GM23248 (cell line): ENCODE data around the gene MON1A. TPM values are rescaled to one million over a fixed set of nuclear protein-coding genes. Genes with fewer than 3 reads are reported as not detected.
A peak's percentile ranks its signal among the peaks of the same experiment; 100 is the strongest.

Experiments used
- DNase-seq: peaks from one replicate; pipeline ENCODE4 v3.0.0-alpha.2; 2015
- H2AFZ ChIP-seq: fragments of 200-600 bp; sonication (generic); 2 replicates; pipeline ENCODE4 v1.6.1; 2016; ENCODE audit warnings: antibody characterized with exemption
- H3F3A ChIP-seq: fragments of 200-600 bp; sonication (generic); 2 replicates; pipeline ENCODE4 v1.6.1; 2016; ENCODE audit warnings: mild to moderate bottlenecking, antibody characterized with exemption, mixed run types; ENCODE audit not compliant: insufficient read depth
- H3K27ac ChIP-seq: fragments of 200-600 bp; sonication (generic); 2 replicates; pipeline ENCODE4 v1.5.1; 2016; ENCODE audit warnings: mild to moderate bottlenecking
- H3K27me3 ChIP-seq: fragments of 200-600 bp; sonication (generic); replicated peaks from 2 replicates; pipeline ENCODE4 v1.6.1; 2016; ENCODE audit warnings: mild to moderate bottlenecking; ENCODE audit not compliant: insufficient read depth
- H3K36me3 ChIP-seq: fragments of 200-600 bp; sonication (generic); 2 replicates; pipeline ENCODE4 v1.6.1; 2016; ENCODE audit warnings: low read depth, mild to moderate bottlenecking
- H3K4me1 ChIP-seq: fragments of 200-600 bp; sonication (generic); 2 replicates; pipeline ENCODE4 v1.6.1; 2016; ENCODE audit warnings: mild to moderate bottlenecking; ENCODE audit not compliant: insufficient read depth
- H3K4me2 ChIP-seq: fragments of 200-600 bp; sonication (generic); one replicate; pipeline ENCODE4 v1.6.1; 2016; ENCODE audit warnings: mild to moderate bottlenecking; ENCODE audit not compliant: unreplicated experiment
- H3K4me3 ChIP-seq: fragments of 200-600 bp; sonication (generic); 2 replicates; pipeline ENCODE4 v1.5.1; 2016; ENCODE audit warnings: mild to moderate bottlenecking
- H3K79me2 ChIP-seq: fragments of 200-600 bp; sonication (generic); 2 replicates; pipeline ENCODE4 v1.6.1; 2016; ENCODE audit warnings: mild to moderate bottlenecking; ENCODE audit not compliant: insufficient read depth
- H3K9ac ChIP-seq: fragments of 200-600 bp; sonication (generic); 2 replicates; pipeline ENCODE4 v1.6.1; 2016; ENCODE audit warnings: mild to moderate bottlenecking
- H3K9me2 ChIP-seq: fragments of 200-600 bp; sonication (generic); 2 replicates; pipeline ENCODE4 v1.6.1; 2016; ENCODE audit warnings: mixed run types, mild to moderate bottlenecking, moderate library complexity; ENCODE audit not compliant: insufficient read depth
- H3K9me3 ChIP-seq: fragments of 200-600 bp; sonication (generic); one replicate; pipeline ENCODE4 v1.6.1; 2017; ENCODE audit warnings: low read depth
- H4K20me1 ChIP-seq: fragments of 200-600 bp; sonication (generic); 2 replicates; pipeline ENCODE4 v1.6.0; 2016; ENCODE audit not compliant: insufficient read depth
- EZH2 ChIP-seq: fragments of 200-600 bp; sonication (generic); IDR thresholded peaks from 2 replicates; pipeline ENCODE4 v1.6.1; 2018; ENCODE audit warnings: antibody characterized with exemption, mild to moderate bottlenecking; ENCODE audit not compliant: insufficient read depth, poor library complexity, severe bottlenecking
- EZH2phosphoT487 ChIP-seq: fragments of 200-600 bp; sonication (generic); IDR thresholded peaks from 2 replicates; pipeline ENCODE4 v1.6.1; 2018; ENCODE audit warnings: antibody characterized with exemption, moderate library complexity, mild to moderate bottlenecking, low read depth; ENCODE audit not compliant: insufficient read depth
- WGBS, 2 experiments: methylation state at CpG; one replicate each; pipeline ENCODE4 v1.1.6; 2015 to 2017; ENCODE audit warnings: low lambda C conversion rate in 2 of 2, low coverage in 1 of 2; ENCODE audit errors: missing lambda C conversion rate in 2 of 2; 5-methylcytosine and 5-hydroxymethylcytosine counted together
- in situ Hi-C: fragments of 300-500 bp; cut with MboI; formaldehyde crosslinking; loops from 2 replicates; pipeline ENCODE4 v1.15.0; 2020
- polyA plus RNA-seq: library from polyadenylated mRNA; unstranded; fragments of >200 nt; fragmentation: Nextera tagmentation; extraction: Ambion mirVana; gene quantifications from 2 replicates; pipeline ENCODE4 v1.2.1, GENCODE V29; 2016
- total RNA-seq: library from RNA; depleted of rRNA; stranded (reverse); fragments of >200 nt; shearing (Covaris generic); gene quantifications from 2 replicates; pipeline ENCODE4 v1.2.3, GENCODE V29; 2014

The MON1A gene
- total and polyA plus RNA-seq, 2 experiments from 2014 or later, result 13.6 to 15.0 TPM

DNA sequence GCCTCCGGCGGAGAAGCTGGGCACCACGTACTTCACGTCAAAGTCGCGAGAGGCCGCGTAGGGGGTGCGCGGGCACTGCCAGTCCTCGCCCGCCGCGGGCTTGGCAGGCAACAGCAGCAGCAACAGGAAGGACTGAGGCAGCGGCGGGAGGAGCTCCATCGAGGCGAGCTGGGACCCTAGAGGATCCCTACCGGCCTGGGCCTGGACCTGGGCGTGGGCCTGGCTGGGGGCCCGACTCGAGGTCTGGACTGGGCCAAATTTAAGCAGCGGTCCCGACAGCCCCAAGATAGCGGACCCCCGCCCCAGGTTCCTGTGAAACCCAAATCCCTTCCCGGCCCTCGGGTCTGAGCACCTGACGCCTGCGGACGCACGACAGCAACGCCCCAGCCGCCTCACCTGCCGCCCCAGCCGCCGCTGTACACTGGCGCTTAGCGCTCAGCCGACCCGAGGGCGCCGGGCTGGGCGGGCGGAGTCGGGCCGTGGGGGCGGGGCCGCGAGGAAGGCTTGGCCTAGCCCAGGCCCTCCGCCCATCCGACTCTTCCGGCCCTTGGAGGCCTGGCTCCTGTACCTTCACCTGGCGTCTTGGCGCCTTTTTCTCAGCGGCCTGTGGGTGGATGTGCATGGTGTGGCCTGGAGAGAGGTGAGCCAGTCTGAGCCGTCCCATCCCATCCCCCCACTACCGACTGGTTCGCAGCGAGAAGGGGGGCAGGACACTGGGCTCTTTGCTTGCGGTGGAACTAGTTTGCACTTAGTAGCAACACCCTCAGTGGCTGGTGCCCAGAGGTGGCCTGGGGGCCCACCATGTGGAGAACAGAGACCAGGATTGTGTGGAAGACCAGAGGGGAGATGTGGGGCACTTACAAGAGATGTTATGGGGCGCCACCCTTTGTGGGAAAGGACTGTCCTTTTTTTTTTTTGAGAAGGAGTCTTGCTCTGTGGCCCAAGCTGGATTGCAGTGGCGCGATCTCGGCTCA, 25.9 kb downstream of the MON1A start, which contains the start of gene MST1R:
TSS of gene MST1R (minus strand) at position 423 of the 974 bp plus-strand sequence. CDS start at position 159, 264 bp downstream.
- peak; percentile 74 for DNase-seq
- Histone ChIP-seq H3K4me2 (peak within 1 kb of the TSS; percentile 59), H3K4me1 (peaks cover 20% of the 10 kb centered on the region), H3K27ac (no peak within 1 kb of the TSS), H3K36me3 (no peaks in the 10 kb centered on the region), H3K9me3 (no peaks in the 10 kb centered on the region), H3K9me2 (no peaks in the 10 kb centered on the region), H3K4me3 (peak within 1 kb of the TSS; percentile 62), H3K9ac (peak within 1 kb of the TSS; percentile 55), H3F3A (0 out of 2 replicates have a peak, but pooled peaks cover 5% of the 10 kb centered on the region), H4K20me1 (no peaks in the 10 kb centered on the region), H3K79me2 (no peaks in the 10 kb centered on the region), H3K27me3 (no peaks in the 10 kb centered on the region), H2AFZ (peak within 1 kb of the TSS; percentile 89)
- in situ Hi-C loops, result no loop called here
- TF ChIP-seq EZH2phosphoT487 (no peak), EZH2 (no peak)
- WGBS, 2 experiments, result 34 to 46% methylated on average over 44 to 55 of the region's 65 CpGs

DNA sequence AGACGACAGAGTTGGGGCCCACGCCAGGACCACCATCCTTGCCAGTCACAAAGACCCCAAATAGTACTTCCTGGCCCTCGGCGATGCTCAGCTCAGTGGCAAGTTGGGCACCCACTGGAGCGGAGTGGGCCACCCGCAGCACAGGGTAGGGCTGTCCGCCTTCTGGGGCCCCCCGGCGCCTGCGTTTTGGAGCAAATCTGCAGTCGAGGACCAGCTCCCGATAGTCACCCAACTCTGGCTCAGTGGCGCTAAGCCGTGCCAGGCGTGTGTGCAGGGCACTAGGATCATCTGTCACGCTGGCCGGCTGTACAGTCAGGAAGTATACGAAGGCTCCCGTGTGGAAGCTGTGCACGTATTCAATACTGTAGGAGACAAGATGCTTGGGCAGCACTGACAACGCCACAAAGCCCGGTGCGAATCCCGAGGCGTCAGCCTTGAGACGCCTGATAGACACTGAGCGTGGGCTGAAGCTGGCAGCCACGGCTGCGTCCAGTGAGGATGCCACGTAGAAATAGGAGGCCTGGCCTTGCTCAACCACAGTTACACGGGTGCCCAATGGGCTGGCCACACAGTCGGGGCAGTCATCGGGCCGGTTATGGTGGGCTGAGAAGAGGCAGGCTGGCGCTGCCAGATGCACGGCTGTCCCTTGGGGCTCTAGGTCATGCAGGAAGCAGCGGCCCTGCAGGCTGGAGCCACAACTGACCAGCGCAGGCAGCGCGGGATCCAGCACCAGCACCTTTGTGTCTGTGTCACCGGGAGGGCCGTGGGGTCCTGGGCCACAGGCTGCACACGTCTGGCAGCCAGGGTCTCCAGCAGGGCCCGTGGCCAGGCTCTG, 26.9 kb downstream of the MON1A start:
- Histone ChIP-seq H2AFZ (no peak overlapping the region), H3F3A (0 out of 2 replicates have a peak, but pooled peaks cover 5% of the 10 kb centered on the region), H3K9me3 (no peaks in the 10 kb centered on the region), H3K4me1 (peaks cover 20% of the 10 kb centered on the region), H3K27ac (no peak overlapping the region), H3K36me3 (no peaks in the 10 kb centered on the region), H3K4me2 (no peak overlapping the region), H3K9ac (no peak overlapping the region), H3K27me3 (no peaks in the 10 kb centered on the region), H4K20me1 (no peaks in the 10 kb centered on the region), H3K79me2 (no peaks in the 10 kb centered on the region), H3K4me3 (no peak overlapping the region), H3K9me2 (no peaks in the 10 kb centered on the region)
- no peak for DNase-seq
- in situ Hi-C loops, result no loop called here
- 86 to 89% methylated on average over 41 to 44 of the region's 44 CpGs for WGBS, 2 experiments
- no peak for TF ChIP-seq EZH2phosphoT487
- no peak for TF ChIP-seq EZH2

DNA sequence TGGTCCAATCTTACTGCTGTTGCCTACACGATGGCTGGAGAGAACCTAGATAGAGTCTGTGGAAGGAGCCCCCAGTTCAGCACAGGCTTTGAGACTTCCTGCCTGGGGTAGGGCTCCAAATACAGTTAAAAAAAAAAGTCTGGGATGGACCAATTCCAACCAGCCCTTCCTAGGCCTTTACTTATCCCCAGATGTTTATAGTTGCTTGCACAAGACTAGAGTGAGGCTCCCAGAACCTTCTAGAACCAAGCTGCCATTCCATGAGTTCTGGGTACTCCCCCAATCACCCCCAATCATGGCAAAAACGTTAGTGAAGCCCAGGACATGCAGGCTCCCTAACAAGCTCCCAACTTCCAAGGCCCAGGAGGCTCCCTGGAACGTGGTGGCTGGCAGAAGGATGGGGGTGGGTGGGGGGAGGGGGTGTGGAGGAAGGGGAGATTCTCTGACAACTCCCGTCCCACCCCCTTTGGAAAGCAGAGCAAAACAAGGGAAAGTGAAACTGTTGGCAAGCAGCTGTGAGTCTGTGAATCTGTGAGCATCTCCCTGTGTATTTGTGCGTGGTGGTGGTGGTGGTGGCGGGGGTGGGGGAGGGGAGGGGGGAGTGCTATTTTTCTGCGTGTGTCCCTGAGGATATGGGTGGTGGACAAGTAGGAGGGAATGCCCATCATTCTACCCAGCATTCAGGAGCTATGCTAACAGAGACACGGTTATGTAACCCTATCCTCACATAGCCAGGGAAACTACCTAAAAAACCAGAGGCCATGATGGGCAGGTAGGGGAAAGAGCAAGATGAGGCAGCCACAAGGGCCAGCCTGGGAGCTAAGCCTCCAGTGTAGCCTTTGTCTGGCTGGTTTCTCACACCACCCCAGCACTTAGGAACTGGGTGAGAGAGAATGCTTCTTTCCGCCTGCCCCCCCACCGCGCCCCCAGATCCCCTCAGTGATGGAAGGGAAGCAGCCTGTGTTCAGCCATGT, 28.0 kb downstream of the MON1A start:
- TF ChIP-seq EZH2phosphoT487 (no peak), EZH2 (no peak)
- H2AFZ ChIP-seq, result no peak overlapping the region
- WGBS, 2 experiments, result 48 to 55% methylated on average over 7 to 11 of the region's 11 CpGs
- H3K9me2 ChIP-seq, result no peaks in the 10 kb centered on the region
- H3K4me2 ChIP-seq, result no peak overlapping the region
- H3K9me3 ChIP-seq, result no peaks in the 10 kb centered on the region
- DNase-seq, result peak; percentile 21
- in situ Hi-C loops, result no loop called here
- no peaks in the 10 kb centered on the region for H3K79me2 ChIP-seq
- H3K27ac ChIP-seq, result peak overlapping the region; percentile 10; the same call in 1 of the 2 replicates
- no peaks in the 10 kb centered on the region for H3K36me3 ChIP-seq
- H4K20me1 ChIP-seq, result no peaks in the 10 kb centered on the region
- 0 out of 2 replicates have a peak, but pooled peaks cover 5% of the 10 kb centered on the region for H3F3A ChIP-seq
- H3K4me3 ChIP-seq, result no peak overlapping the region
- peaks cover 20% of the 10 kb centered on the region for H3K4me1 ChIP-seq
- H3K27me3 ChIP-seq, result no peaks in the 10 kb centered on the region
- no peak overlapping the region for H3K9ac ChIP-seq
